K562 (cell line): ENCODE results near the gene PALM3. TPM values are rescaled to one million over a fixed set of nuclear protein-coding genes. Genes with fewer than 3 reads are reported as not detected.

Source experiments
- ARID1B ChIP-seq: fragments of 450-650 bp; IDR thresholded peaks from 2 replicates; pipeline ENCODE4 v1.6.1; 2016; ENCODE audit warnings: antibody characterized with exemption, mild to moderate bottlenecking, inconsistent platforms
- BACH1 ChIP-seq: fragments of 200-800 bp; sonication (Bioruptor generic); IDR thresholded peaks from 2 replicates; pipeline ENCODE4 v1.6.1; 2016; ENCODE audit warnings: missing genetic modification characterization, missing compliant biosample characterization
- CREB5 ChIP-seq: fragments of 250-450 bp; sonication (Bioruptor Pico); IDR thresholded peaks from 2 replicates; pipeline ENCODE4 v1.5.0; 2020; ENCODE audit warnings: mild to moderate bottlenecking
- CTCF ChIP-seq, 3 experiments: IDR thresholded peaks in 2 of 3; conservative IDR thresholded peaks in 1 of 3; 2 replicates each; pipeline ENCODE4 v1.5.1; 2011 to 2012; ENCODE audit warnings: low read length in 3 of 3, mild to moderate bottlenecking in 3 of 3, control low read depth in 2 of 3, improper control_type of control experiment in 1 of 3, inconsistent platforms in 1 of 3, low read depth in 1 of 3, mixed read lengths in 1 of 3, moderate library complexity in 1 of 3; ENCODE audit not compliant: insufficient read depth in 2 of 3
- CXXC5 ChIP-seq: fragments of 250-450 bp; sonication (Bioruptor Pico); IDR thresholded peaks from 2 replicates; pipeline ENCODE4 v1.8.0; 2022; ENCODE audit warnings: inconsistent platforms, mild to moderate bottlenecking, moderate library complexity
- ESRRB ChIP-seq: fragments of 250-450 bp; sonication (Bioruptor Pico); IDR thresholded peaks from 2 replicates; pipeline ENCODE4 v1.5.0; 2020; ENCODE audit warnings: mild to moderate bottlenecking, moderate library complexity, borderline replicate concordance
- FOXK1 ChIP-seq: sonication (generic); formaldehyde crosslinking; IDR thresholded peaks from 2 replicates; pipeline ENCODE4 v1.8.0; 2022; ENCODE audit warnings: missing genetic modification reagents, mild to moderate bottlenecking, borderline replicate concordance
- GABPB1 ChIP-seq: sonication (generic); formaldehyde crosslinking; IDR thresholded peaks from 2 replicates; pipeline ENCODE4 v1.8.0; 2022; ENCODE audit warnings: mild to moderate bottlenecking, missing genetic modification reagents
- MCM7 ChIP-seq, 2 experiments: fragments of 450-650 bp; IDR thresholded peaks; 2 replicates each; pipeline ENCODE4 v1.6.1; 2016 to 2018
- NR1H2 ChIP-seq: sonication (generic); formaldehyde crosslinking; IDR thresholded peaks from 2 replicates; pipeline ENCODE4 v1.4.0; 2020; ENCODE audit warnings: mild to moderate bottlenecking, missing genetic modification reagents
- PBX2 ChIP-seq, 2 experiments: IDR thresholded peaks in 1 of 2; conservative IDR thresholded peaks in 1 of 2; 2 replicates each; pipeline ENCODE4 v1.6.1; 2016; ENCODE audit warnings: low read depth in 2 of 2, mild to moderate bottlenecking in 1 of 2, missing compliant biosample characterization in 1 of 2, missing genetic modification characterization in 1 of 2, moderate library complexity in 1 of 2
- STAT6 ChIP-seq: sonication (generic); formaldehyde crosslinking; IDR thresholded peaks from 2 replicates; pipeline ENCODE4 v1.8.1; 2023; ENCODE audit warnings: mild to moderate bottlenecking, missing genetic modification reagents
- TRIM25 ChIP-seq: fragments of 450-650 bp; IDR thresholded peaks from 2 replicates; pipeline ENCODE4 v1.7.0; 2016; ENCODE audit warnings: borderline replicate concordance
- ZNF175 ChIP-seq: fragments of 200-800 bp; sonication (Bioruptor generic); IDR thresholded peaks from 2 replicates; pipeline ENCODE4 v1.6.1; 2016; ENCODE audit warnings: low read depth, mild to moderate bottlenecking, missing genetic modification characterization, missing compliant biosample characterization
- ZNF699 ChIP-seq: fragments of 250-450 bp; sonication (Bioruptor Pico); IDR thresholded peaks from 2 replicates; pipeline ENCODE4 v1.8.0; 2021; ENCODE audit warnings: mild to moderate bottlenecking, moderate library complexity; ENCODE audit not compliant: insufficient replicate concordance
- ZNF717 ChIP-seq: fragments of 250-450 bp; sonication (Bioruptor Pico); IDR thresholded peaks from 2 replicates; pipeline ENCODE4 v1.5.0; 2021
- polyA plus RNA-seq, 8 experiments: library from polyadenylated mRNA; depleted of rRNA in 4 of 8; stranded (reverse) in 5 of 8; unstranded in 3 of 8; fragments of >200 nt; fragmentation: Nextera tagmentation in 2 of 8; fragmentation: Illumina TruSeq in 1 of 8; extraction: Ambion mirVana in 2 of 8; extraction: Trizol in 1 of 8; gene quantifications; 2 replicates each; pipeline versions ENCODE4 v1.2.1 to v1.2.3, GENCODE V29; 2011 to 2014; ENCODE audit warnings: inconsistent platforms in 1 of 8, missing spikeins in 1 of 8
- total RNA-seq, 7 experiments: library from RNA; depleted of rRNA in 6 of 7; stranded (reverse); fragments of >200 nt in 6 of 7; fragmentation: Illumina TruSeq in 2 of 7; extraction: Trizol in 2 of 7; gene quantifications; 2 replicates each; pipeline versions ENCODE4 v1.2.1 to v1.2.3, GENCODE V29; 2011 to 2021; ENCODE audit warnings: low replicate concordance in 1 of 7

Gene PALM3
- total and polyA plus RNA-seq, 9 of the 15 experiments (the other 6 are each of a cell fraction or from before 2014, with no cell fraction given), result 0.07 to 9.3 (median 3.3) TPM

GRCh38 chr19:14005349-14006084 is 56.4 kb downstream of the PALM3 start (continued):
- TF ChIP-seq TRIM25, result no peak
- TF ChIP-seq ZNF717 (CRISPR knock-in tag), result no peak
- TF ChIP-seq PBX2 (CRISPR knock-in tag; IDR thresholded peaks at IDR 0.05; ENCODE audit: low read depth), result no peak
- no peak; the same call in 1 of the 2 replicates for TF ChIP-seq PBX2 (tag; conservative IDR thresholded peaks at IDR 0.05; ENCODE audit: low read depth)
- no peak for TF ChIP-seq MCM7 (IDR thresholded peaks at IDR 0.05)
- TF ChIP-seq FOXK1, result peak; percentile 76; the same call in 1 of the 2 replicates
- no peak for TF ChIP-seq ZNF699 (CRISPR knock-in tag)
- TF ChIP-seq CREB5 (CRISPR knock-in tag), result no peak
- TF ChIP-seq BACH1 (tag), result no peak
- TF ChIP-seq CXXC5 (CRISPR knock-in tag), result peak; percentile 56; the same call in 1 of the 2 replicates
- TF ChIP-seq CTCF (IDR thresholded peaks at IDR 0.05 in 2 of 3, conservative IDR thresholded peaks at IDR 0.05 in 1 of 3; ENCODE audit: insufficient read depth in 2 of 3, low read depth in 1 of 3, low read length in 3 of 3), result no peak
- no peak for TF ChIP-seq ZNF175
- no peak for TF ChIP-seq NR1H2
- TF ChIP-seq STAT6, result no peak
- TF ChIP-seq GABPB1 (CRISPR knock-in tag), result no peak
- TF ChIP-seq ARID1B, result peak; percentile 45; the same call in 1 of the 2 replicates
- TF ChIP-seq ESRRB (CRISPR knock-in tag), result no peak
